Astrocyte (in vitro differentiated cells and primary cell): ENCODE data around the gene SUPT3H. TPM values are rescaled to one million over a fixed set of nuclear protein-coding genes. Genes with fewer than 3 reads are reported as not detected.

Experiments
- DNase-seq: peaks from one replicate; pipeline ENCODE4 v3.0.0-alpha.2; 2010; ENCODE audit warnings: low read depth
- FAIRE-seq: peaks from 2 replicates; lab custom pipeline; 2011; peaks lifted over from hg19 to GRCh38; lab: Jason Lieb, UNC
- H2AFZ ChIP-seq: 2 replicates; pipeline ENCODE4 v1.6.0; 2012; ENCODE audit warnings: low read depth, low read length, inconsistent platforms
- H3K27ac ChIP-seq: 2 replicates; pipeline ENCODE4 v1.5.1; 2011; ENCODE audit warnings: low read depth, low read length, inconsistent platforms
- H3K27me3 ChIP-seq: 2 replicates; pipeline ENCODE4 v1.6.0; 2011; ENCODE audit warnings: low read length, inconsistent platforms; ENCODE audit not compliant: insufficient read depth
- H3K36me3 ChIP-seq: 2 replicates; pipeline ENCODE4 v1.5.1; 2011; ENCODE audit warnings: low read length, inconsistent platforms; ENCODE audit not compliant: insufficient read depth
- H3K4me1 ChIP-seq: 2 replicates; pipeline ENCODE4 v1.5.1; 2011; ENCODE audit warnings: low read length, inconsistent platforms; ENCODE audit not compliant: insufficient read depth
- H3K4me2 ChIP-seq: 2 replicates; pipeline ENCODE4 v1.6.0; 2012; ENCODE audit warnings: low read length, inconsistent platforms
- H3K4me3 ChIP-seq: 2 replicates; pipeline ENCODE4 v1.5.1; 2011; ENCODE audit warnings: low read depth, mild to moderate bottlenecking, low read length, inconsistent platforms; ENCODE audit not compliant: insufficient read depth
- H3K79me2 ChIP-seq: 2 replicates; pipeline ENCODE4 v1.6.0; 2012; ENCODE audit warnings: mild to moderate bottlenecking, low read length, inconsistent platforms; ENCODE audit not compliant: insufficient read depth
- H3K9ac ChIP-seq: 2 replicates; pipeline ENCODE4 v1.6.0; 2012; ENCODE audit warnings: mild to moderate bottlenecking, low read length, inconsistent platforms
- H3K9me3 ChIP-seq: 2 replicates; pipeline ENCODE4 v1.5.1; 2012; ENCODE audit warnings: low read depth, mild to moderate bottlenecking, low read length, inconsistent platforms; ENCODE audit not compliant: insufficient read depth
- H4K20me1 ChIP-seq: 2 replicates; pipeline ENCODE4 v1.6.0; 2012; ENCODE audit warnings: low read length, inconsistent platforms; ENCODE audit not compliant: insufficient read depth
- H3K27ac Mint-ChIP-seq: one replicate; pipeline ENCODE4 v1.8.0; 2021; ENCODE audit warnings: mild to moderate bottlenecking, mixed read lengths; ENCODE audit not compliant: unreplicated experiment
- H3K27me3 Mint-ChIP-seq: one replicate; pipeline ENCODE4 v1.8.0; 2021; ENCODE audit warnings: low read depth, mixed read lengths; ENCODE audit not compliant: unreplicated experiment
- H3K36me3 Mint-ChIP-seq: one replicate; pipeline ENCODE4 v1.8.0; 2021; ENCODE audit warnings: low read depth, mixed read lengths; ENCODE audit not compliant: unreplicated experiment
- H3K4me1 Mint-ChIP-seq: one replicate; pipeline ENCODE4 v1.8.0; 2021; ENCODE audit warnings: low read depth, mixed read lengths; ENCODE audit not compliant: unreplicated experiment
- H3K4me3 Mint-ChIP-seq: one replicate; pipeline ENCODE4 v1.8.0; 2021; ENCODE audit warnings: mild to moderate bottlenecking, moderate library complexity, mixed read lengths; ENCODE audit not compliant: unreplicated experiment
- H3K9me3 Mint-ChIP-seq: one replicate; pipeline ENCODE4 v1.8.0; 2021; ENCODE audit warnings: mild to moderate bottlenecking, mixed read lengths; ENCODE audit not compliant: unreplicated experiment
- CTCF ChIP-seq: IDR thresholded peaks from 2 replicates; pipeline ENCODE4 v1.5.1; 2011; ENCODE audit warnings: low read depth, mild to moderate bottlenecking, inconsistent platforms, low read length, moderate library complexity; ENCODE audit not compliant: insufficient read depth
- EZH2 ChIP-seq: IDR thresholded peaks from 2 replicates; pipeline ENCODE4 v1.6.1; 2012; ENCODE audit warnings: mild to moderate bottlenecking, low read length, inconsistent platforms; ENCODE audit not compliant: insufficient read depth
- total RNA-seq: library from RNA; stranded (reverse); gene quantifications from 2 replicates; pipeline ENCODE4 v1.2.1, GENCODE V29; 2021

SUPT3H gene
- total RNA-seq, 1 donor from 2014 or later = 12.4 TPM

GRCh38 chr6:45098256-45098655 is 279.5 kb downstream of the SUPT3H start:
- no peak for FAIRE-seq
- no peaks in the 10 kb centered on the region for H3K9me3 Mint-ChIP-seq

DNA sequence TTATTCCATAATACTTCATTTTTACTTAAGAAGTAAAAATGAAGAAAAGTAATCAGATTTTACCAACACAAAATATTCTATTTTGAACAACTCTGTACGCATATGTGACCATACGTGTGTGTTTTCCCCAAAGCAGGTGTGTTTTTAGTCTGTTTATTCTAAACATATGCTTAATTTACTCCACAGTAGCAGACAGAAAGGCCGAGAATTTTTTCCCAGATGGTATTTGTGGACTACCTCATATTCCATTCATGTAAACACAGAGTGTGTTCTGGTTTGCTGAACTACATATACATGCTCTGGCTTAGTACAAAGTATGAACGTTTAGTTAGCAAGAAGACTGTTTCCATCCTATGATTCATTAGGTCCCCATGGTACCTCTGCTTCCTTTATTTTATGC is 282.9 kb downstream of the SUPT3H start:
- peaks cover 3% of the 10 kb centered on the region for H3K36me3 Mint-ChIP-seq
- no peak overlapping the region for H3K27ac Mint-ChIP-seq
- no peaks in the 10 kb centered on the region for H3K4me1 Mint-ChIP-seq
- TF ChIP-seq CTCF (no peak), EZH2 (no peak)
- no peak overlapping the region for H3K9ac ChIP-seq
- no peaks in the 10 kb centered on the region for H3K36me3 ChIP-seq
- no peak overlapping the region for H3K4me3 ChIP-seq
- no peak overlapping the region for H2AFZ ChIP-seq
- FAIRE-seq = no peak
- no peak overlapping the region for H3K4me3 Mint-ChIP-seq
- no peaks in the 10 kb centered on the region for H3K27me3 Mint-ChIP-seq
- no peaks in the 10 kb centered on the region for H3K4me1 ChIP-seq
- no peak overlapping the region for H3K27ac ChIP-seq
- no peaks in the 10 kb centered on the region for H3K27me3 ChIP-seq
- H3K9me3 Mint-ChIP-seq = no peaks in the 10 kb centered on the region
- H3K79me2 ChIP-seq = no peaks in the 10 kb centered on the region
- no peak for DNase-seq
- H3K4me2 ChIP-seq = no peak overlapping the region
- H3K9me3 ChIP-seq = no peaks in the 10 kb centered on the region
- H4K20me1 ChIP-seq = no peaks in the 10 kb centered on the region

More at GRCh38 chr6:45098256-45098655, 279.5 kb downstream of the SUPT3H start:
- Mint-ChIP-seq H3K27ac (no peak overlapping the region), H3K27me3 (no peaks in the 10 kb centered on the region), H3K4me3 (no peak overlapping the region), H3K4me1 (no peaks in the 10 kb centered on the region), H3K36me3 (peaks cover 3% of the 10 kb centered on the region)
- no peak for TF ChIP-seq EZH2
- TF ChIP-seq CTCF = no peak
- Histone ChIP-seq H3K4me2 (no peak overlapping the region), H3K4me1 (no peaks in the 10 kb centered on the region), H3K9me3 (no peaks in the 10 kb centered on the region), H2AFZ (no peak overlapping the region), H3K36me3 (no peaks in the 10 kb centered on the region), H3K4me3 (no peak overlapping the region), H4K20me1 (no peaks in the 10 kb centered on the region), H3K9ac (no peak overlapping the region), H3K27me3 (no peaks in the 10 kb centered on the region), H3K79me2 (no peaks in the 10 kb centered on the region), H3K27ac (no peak overlapping the region)
- DNase-seq = no peak

- FAIRE-seq (no peak), DNase-seq (no peak)
- Histone ChIP-seq H3K4me3 (no peak overlapping the region), H3K79me2 (no peaks in the 10 kb centered on the region), H4K20me1 (no peaks in the 10 kb centered on the region), H3K4me1 (no peaks in the 10 kb centered on the region), H3K9me3 (no peaks in the 10 kb centered on the region), H3K27ac (no peak overlapping the region), H2AFZ (no peak overlapping the region), H3K36me3 (no peaks in the 10 kb centered on the region), H3K9ac (no peak overlapping the region), H3K27me3 (no peaks in the 10 kb centered on the region), H3K4me2 (no peak overlapping the region)
- Mint-ChIP-seq H3K27me3 (no peaks in the 10 kb centered on the region), H3K9me3 (no peaks in the 10 kb centered on the region), H3K4me1 (no peaks in the 10 kb centered on the region), H3K36me3 (no peaks in the 10 kb centered on the region), H3K27ac (no peak overlapping the region), H3K4me3 (no peak overlapping the region)
- TF ChIP-seq CTCF = no peak
- TF ChIP-seq EZH2 = no peak
These were observed 285.6 kb downstream of the SUPT3H start for GRCh38 chr6:45092135-45092534.
